Cortex of kidney (tissue), 1 donor: ENCODE measurements around the gene ERBB4.

Experiments used
- DNase-seq: peaks from one replicate; lab custom pipeline; 2025; lab: John Stamatoyannopoulos, UW

ERBB4 gene

GRCh38 chr2:212428681-212429478, 109.7 kb downstream of the ERBB4 start:
- no peak for DNase-seq

- no peak for DNase-seq
Measured at GRCh38 chr2:212427638-212428037, 111.0 kb downstream of the ERBB4 start.

- DNase-seq, result no peak
Measured at GRCh38 chr2:212426637-212427412, 111.8 kb downstream of the ERBB4 start.

- DNase-seq, result no peak
Measured at GRCh38 chr2:212424082-212424481, 114.5 kb downstream of the ERBB4 start.

GRCh38 chr2:212423089-212423488, 115.5 kb downstream of the ERBB4 start:
- DNase-seq, result no peak

GRCh38 chr2:212421556-212422334, 116.9 kb downstream of the ERBB4 start:
- no peak for DNase-seq

- no peak for DNase-seq
Measured at GRCh38 chr2:212416086-212416485, 122.5 kb downstream of the ERBB4 start.

- DNase-seq, result no peak
Measured at GRCh38 chr2:212414767-212415211, 123.8 kb downstream of the ERBB4 start.

GRCh38 chr2:212409560-212409959, 129.0 kb downstream of the ERBB4 start:
- DNase-seq, result no peak

- DNase-seq, result no peak
Measured at GRCh38 chr2:212408524-212408923, 130.1 kb downstream of the ERBB4 start.

- DNase-seq, result no peak
Measured at GRCh38 chr2:212406716-212407115, 131.9 kb downstream of the ERBB4 start.

GRCh38 chr2:212402316-212402715, 136.3 kb downstream of the ERBB4 start:
- DNase-seq, result no peak

- DNase-seq, result no peak
Measured at GRCh38 chr2:212398316-212398715, 140.3 kb downstream of the ERBB4 start.

GRCh38 chr2:212392544-212392943, 146.1 kb downstream of the ERBB4 start:
- DNase-seq, result no peak

GRCh38 chr2:212392043-212392442, 146.6 kb downstream of the ERBB4 start:
- DNase-seq, result no peak

- no peak for DNase-seq
Measured at GRCh38 chr2:212387146-212387545, 151.5 kb downstream of the ERBB4 start.

GRCh38 chr2:212385241-212385640, 153.4 kb downstream of the ERBB4 start:
- DNase-seq, result no peak

- no peak for DNase-seq
Measured at GRCh38 chr2:212384027-212384426, 154.6 kb downstream of the ERBB4 start.

- DNase-seq, result no peak
Measured at GRCh38 chr2:212381428-212382102, 157.0 kb downstream of the ERBB4 start.

- DNase-seq, result no peak
Measured at GRCh38 chr2:212379103-212379502, 159.5 kb downstream of the ERBB4 start.

- no peak for DNase-seq
Measured at GRCh38 chr2:212367431-212367830, 171.2 kb downstream of the ERBB4 start.
